K562 (cell line): ENCODE results near the gene GIT2.
"Not testable (repeated sequence)": the region's sequence is repeated elsewhere in the genome, so short reads cannot be mapped to it uniquely, and the experiment has no call there.

Source experiments
- CTCF ChIP-seq, 3 experiments: IDR thresholded peaks in 2 of 3; conservative IDR thresholded peaks in 1 of 3; 2 replicates each; pipeline ENCODE4 v1.5.1; 2011 to 2012; ENCODE audit warnings: low read length in 3 of 3, mild to moderate bottlenecking in 3 of 3, control low read depth in 2 of 3, improper control_type of control experiment in 1 of 3, inconsistent platforms in 1 of 3, low read depth in 1 of 3, mixed read lengths in 1 of 3, moderate library complexity in 1 of 3; ENCODE audit not compliant: insufficient read depth in 2 of 3
- ZNF449 ChIP-seq: fragments of 250-450 bp; sonication (Bioruptor Pico); IDR thresholded peaks from 2 replicates; pipeline ENCODE4 v1.8.0; 2022; ENCODE audit warnings: moderate library complexity, mild to moderate bottlenecking, inconsistent platforms

GRCh38 chr12:109899345-109899744 is 96.8 kb downstream of the GIT2 start:
- TF ChIP-seq ZNF449 (CRISPR knock-in tag); CTCF (IDR thresholded peaks at IDR 0.05 in 2 of 3, conservative IDR thresholded peaks at IDR 0.05 in 1 of 3; ENCODE audit: insufficient read depth in 2 of 3, low read depth in 1 of 3, low read length in 3 of 3): not testable (repeated sequence)
